ENCODE measurements around the gene SHH. TPM values are rescaled to one million over a fixed set of nuclear protein-coding genes. Genes with fewer than 3 reads are reported as not detected.

The SHH gene
- total RNA-seq, 1 experiment from 2014 or later: 4.7 TPM

- DNase-seq: peak in 1 of 2 experiments; percentile 28
- intact Hi-C loops (cut with micrococcal nuclease; ENCODE audit: unreplicated experiment): no loop called here
- Histone ChIP-seq H3K36me3 (ENCODE audit: control insufficient read depth, insufficient read depth, low read length) (no peaks in the 10 kb centered on the region), H3K4me1 (peaks cover 12% of the 10 kb centered on the region), H3K9me3 (no peaks in the 10 kb centered on the region), H3K27me3 (replicated peaks; ENCODE audit: control insufficient read depth, insufficient read depth, low read length) (no peaks in the 10 kb centered on the region), H3K4me3 (ENCODE audit: low read depth, low read length) (no peak overlapping the region)
- POLR2A ChIA-PET: no interaction called here
- no TSS peak for BruUV-seq (replicated peaks)
- Mint-ChIP-seq H3K36me3 (ENCODE audit: insufficient read depth, unreplicated experiment) (no peaks in the 10 kb centered on the region), H3K4me1 (ENCODE audit: low read depth, unreplicated experiment) (no peaks in the 10 kb centered on the region), H3K9me3 (ENCODE audit: unreplicated experiment) (no peaks in the 10 kb centered on the region), H3K27me3 (ENCODE audit: insufficient read depth, unreplicated experiment) (no peaks in the 10 kb centered on the region), H3K4me3 (ENCODE audit: unreplicated experiment) (no peak overlapping the region), H3K27ac (ENCODE audit: unreplicated experiment) (no peak overlapping the region)
- TF ChIP-seq CTCF (IDR thresholded peaks at IDR 0.05; ENCODE audit: insufficient read depth in 1 of 2, low read depth in 1 of 2, low read length in 1 of 2, severe bottlenecking in 1 of 2, unreplicated experiment in 1 of 2): no peak
- CTCF ChIA-PET: interaction anchor here (0.9 kb wide), 1 partner anchor 21 kb away, joined by 3 read pairs; no protein-coding TSS in a partner anchor
Observed at GRCh38 chr7:155843426-155844018, 31.3 kb upstream of the SHH start.

GRCh38 chr7:155842496-155843265, 30.4 kb upstream of the SHH start:
- Histone ChIP-seq H3K27me3 (replicated peaks; ENCODE audit: control insufficient read depth, insufficient read depth, low read length) (no peaks in the 10 kb centered on the region), H3K4me3 (ENCODE audit: low read depth, low read length) (no peak overlapping the region), H3K36me3 (ENCODE audit: control insufficient read depth, insufficient read depth, low read length) (no peaks in the 10 kb centered on the region), H3K4me1 (peaks cover 12% of the 10 kb centered on the region), H3K9me3 (no peaks in the 10 kb centered on the region)
- ChIA-PET POLR2A (no interaction called here), CTCF (no interaction called here)
- no peaks in the 10 kb centered on the region for H3K4me1 Mint-ChIP-seq (ENCODE audit: low read depth, unreplicated experiment)
- no peak overlapping the region for H3K27ac Mint-ChIP-seq (ENCODE audit: unreplicated experiment)
- H3K36me3 Mint-ChIP-seq (ENCODE audit: insufficient read depth, unreplicated experiment): no peaks in the 10 kb centered on the region
- TF ChIP-seq CTCF (IDR thresholded peaks at IDR 0.05; ENCODE audit: insufficient read depth in 1 of 2, low read depth in 1 of 2, low read length in 1 of 2, severe bottlenecking in 1 of 2, unreplicated experiment in 1 of 2): no peak
- DNase-seq: peak in 1 of 2 experiments; percentile 17
- H3K27me3 Mint-ChIP-seq (ENCODE audit: insufficient read depth, unreplicated experiment): no peaks in the 10 kb centered on the region
- no TSS peak for BruUV-seq (replicated peaks)
- no peaks in the 10 kb centered on the region for H3K9me3 Mint-ChIP-seq (ENCODE audit: unreplicated experiment)
- intact Hi-C loops (cut with micrococcal nuclease; ENCODE audit: unreplicated experiment): no loop called here
- H3K4me3 Mint-ChIP-seq (ENCODE audit: unreplicated experiment): no peak overlapping the region

GRCh38 chr7:155840909-155841308, 28.6 kb upstream of the SHH start:
- ChIA-PET POLR2A (no interaction called here), CTCF (no interaction called here)
- TF ChIP-seq CTCF (IDR thresholded peaks at IDR 0.05; ENCODE audit: insufficient read depth in 1 of 2, low read depth in 1 of 2, low read length in 1 of 2, severe bottlenecking in 1 of 2, unreplicated experiment in 1 of 2): no peak
- no peaks in the 10 kb centered on the region for H3K36me3 Mint-ChIP-seq (ENCODE audit: insufficient read depth, unreplicated experiment)
- H3K4me1 ChIP-seq: peaks cover 12% of the 10 kb centered on the region
- no peaks in the 10 kb centered on the region for H3K4me1 Mint-ChIP-seq (ENCODE audit: low read depth, unreplicated experiment)
- H3K27ac Mint-ChIP-seq (ENCODE audit: unreplicated experiment): no peak overlapping the region
- no peaks in the 10 kb centered on the region for H3K27me3 ChIP-seq (replicated peaks; ENCODE audit: control insufficient read depth, insufficient read depth, low read length)
- peak in 1 of 2 experiments; percentile 11 for DNase-seq
- no peaks in the 10 kb centered on the region for H3K9me3 ChIP-seq
- H3K36me3 ChIP-seq (ENCODE audit: control insufficient read depth, insufficient read depth, low read length): no peaks in the 10 kb centered on the region
- BruUV-seq (replicated peaks): no TSS peak
- intact Hi-C loops (cut with micrococcal nuclease; ENCODE audit: unreplicated experiment): no loop called here
- no peak overlapping the region for H3K4me3 ChIP-seq (ENCODE audit: low read depth, low read length)
- no peak overlapping the region for H3K4me3 Mint-ChIP-seq (ENCODE audit: unreplicated experiment)
- H3K9me3 Mint-ChIP-seq (ENCODE audit: unreplicated experiment): no peaks in the 10 kb centered on the region
- H3K27me3 Mint-ChIP-seq (ENCODE audit: insufficient read depth, unreplicated experiment): no peaks in the 10 kb centered on the region
